HEK293 (cell line): ENCODE measurements around the gene TOP2A.
A peak's percentile ranks its signal among the peaks of the same experiment; 100 is the strongest.

Experiments used
- CTCF ChIP-seq: fragments of 450-650 bp; formaldehyde crosslinking; IDR thresholded peaks from 2 replicates; pipeline ENCODE4 v1.5.1; 2016; ENCODE audit warnings: missing biosample characterization, missing genetic modification characterization
- ZBTB49 ChIP-seq: fragments of 450-650 bp; formaldehyde crosslinking; IDR thresholded peaks from 2 replicates; pipeline ENCODE4 v1.5.1; 2016; ENCODE audit warnings: missing biosample characterization, missing genetic modification characterization, low read depth
- ZNF830 ChIP-seq: fragments of 450-650 bp; IDR thresholded peaks from 2 replicates; pipeline ENCODE4 v1.5.0; 2018; ENCODE audit warnings: missing biosample characterization, missing genetic modification characterization, low read depth, mild to moderate bottlenecking, moderate library complexity

DNA sequence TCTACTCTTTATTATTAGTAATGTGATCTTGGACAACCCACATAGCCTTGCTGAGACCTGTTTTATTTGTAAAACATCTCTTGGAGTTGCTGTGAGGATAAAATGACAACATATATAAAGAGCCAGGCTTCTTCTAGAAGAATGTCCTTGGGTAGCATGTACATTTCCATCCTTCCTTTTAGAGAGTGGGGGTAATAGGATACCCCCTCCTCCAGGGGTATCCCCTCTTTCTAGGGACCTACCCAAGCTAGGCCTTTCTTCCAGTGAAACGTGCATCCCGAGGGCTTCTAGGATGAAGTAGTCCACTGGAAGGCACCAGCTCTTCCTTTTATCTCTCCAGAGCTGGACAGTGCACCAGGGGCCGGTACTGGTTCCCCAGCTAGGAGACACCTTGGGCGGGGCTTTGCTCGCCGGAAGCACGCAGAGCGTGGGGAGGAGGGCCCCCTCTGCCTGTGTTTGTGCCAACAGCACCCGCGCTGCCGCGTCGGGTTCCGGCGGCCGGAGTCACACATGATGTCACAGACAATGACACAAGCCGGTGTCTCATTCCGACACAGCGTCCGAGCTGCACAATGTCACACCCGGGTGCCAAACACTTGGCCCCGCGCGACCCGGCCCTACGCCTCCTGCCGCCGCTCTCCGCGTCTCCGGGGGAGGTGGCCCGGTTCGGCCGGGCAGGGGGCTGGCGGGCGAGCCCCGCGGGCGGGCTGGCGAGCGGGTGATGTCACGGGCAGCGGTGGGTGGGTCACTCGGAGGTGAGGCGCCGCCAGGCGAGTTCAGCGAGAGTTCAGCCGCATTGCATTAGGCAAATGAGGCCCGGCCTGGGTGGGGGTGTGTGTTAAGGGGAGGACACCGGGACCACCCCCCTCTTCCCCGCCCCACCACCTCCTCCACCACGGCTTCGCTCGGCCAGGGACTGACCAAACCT lies 76.6 kb downstream of the TOP2A start:
- no peak for TF ChIP-seq ZNF830 (tag by site-specific recombination)
- peak; percentile 52; the same call in 1 of the 2 replicates for TF ChIP-seq CTCF
- no peak for TF ChIP-seq ZBTB49 (tag by site-specific recombination)
